ENCODE results near the gene RRAGD. TPM values are rescaled to one million over a fixed set of nuclear protein-coding genes. Genes with fewer than 3 reads are reported as not detected.

The RRAGD gene
- total and polyA plus RNA-seq, 2 of the 8 experiments (the other 6 are each of a cell fraction or from before 2014, with no cell fraction given), result 7.2 to 30.8 TPM

GRCh38 chr6:89371849-89372505 is 40.1 kb downstream of the RRAGD start:
- Histone ChIP-seq H3K79me1 (ENCODE audit: low read depth, low read length) (no peaks in the 10 kb centered on the region), H2BK12ac (ENCODE audit: low read depth, low read length) (no peak overlapping the region), H2AK5ac (ENCODE audit: low read depth, low read length) (no peak overlapping the region), H2BK15ac (ENCODE audit: low read length) (no peak overlapping the region), H3K27ac (ENCODE audit: low read depth, low read length) (no peak overlapping the region), H4K20me1 (replicated peaks in 1 of 2; ENCODE audit: control insufficient read depth in 1 of 2, insufficient read depth in 2 of 2, low read length in 2 of 2) (no peaks in the 10 kb centered on the region), H3K36me3 (ENCODE audit: control insufficient read depth in 2 of 4, insufficient read depth in 4 of 4, low read length in 3 of 4) (0 out of 8 replicates have a peak, but pooled peaks cover 0 to 1% (median 0%) of the 10 kb centered on the region in 4 experiments), H3K23me2 (ENCODE audit: low read depth, low read length) (no peaks in the 10 kb centered on the region; the same call in 1 of the 2 replicates), H3K14ac (ENCODE audit: insufficient read length) (no peak overlapping the region), H2BK120ac (replicated peaks; ENCODE audit: low read depth, low read length) (no peak overlapping the region), H2AFZ (ENCODE audit: low read length) (no peak overlapping the region), H4K5ac (ENCODE audit: insufficient read length, low read depth, low read length) (no peak overlapping the region), H3K4me3 (ENCODE audit: extremely low read depth in 1 of 4, insufficient read depth in 2 of 4, low read depth in 3 of 4, low read length in 4 of 4) (no peak overlapping the region), H3K23ac (ENCODE audit: insufficient read length) (no peak overlapping the region), H2BK20ac (ENCODE audit: low read length) (no peak overlapping the region), H3K79me2 (ENCODE audit: control insufficient read depth in 1 of 2, insufficient read depth in 2 of 2, low read length in 2 of 2) (no peaks in the 10 kb centered on the region), H2BK5ac (ENCODE audit: low read depth, low read length) (no peak overlapping the region), H4K91ac (replicated peaks; ENCODE audit: insufficient read length, low read length) (no peak overlapping the region), H3K4me2 (ENCODE audit: insufficient read depth in 1 of 2, low read depth in 2 of 2, low read length in 2 of 2) (no peak overlapping the region), H3K9ac (replicated peaks in 1 of 4; ENCODE audit: extremely low read depth in 1 of 4, low read depth in 3 of 4, low read length in 3 of 4) (no peak overlapping the region), H3K9me3 (ENCODE audit: insufficient read depth in 2 of 2, low read depth in 1 of 2, low read length in 1 of 2) (no peaks in the 10 kb centered on the region), H3K4ac (replicated peaks; ENCODE audit: insufficient read length, low read depth, low read length) (no peak overlapping the region), H3K27me3 (replicated peaks in 1 of 4; ENCODE audit: control insufficient read depth in 3 of 4, extremely low read depth in 1 of 4, insufficient read depth in 3 of 4, low read length in 3 of 4) (no peaks in the 10 kb centered on the region), H3K4me1 (replicated peaks in 1 of 4; ENCODE audit: control insufficient read depth in 3 of 4, insufficient read depth in 4 of 4, low read length in 3 of 4) (peaks cover 0 to 7% (median 4%) of the 10 kb centered on the region in 4 experiments; a peak in 4 of 7 replicates), H3K18ac (ENCODE audit: extremely low read depth, low read length) (no peak overlapping the region), H4K8ac (ENCODE audit: extremely low read depth, insufficient read depth, low read length) (no peak overlapping the region), H3K56ac (replicated peaks; ENCODE audit: insufficient read length, low read depth, low read length) (no peak overlapping the region)
- DNase-seq (ENCODE audit: low read depth in 1 of 2, low spot score in 2 of 2), result peak in 1 of 2 experiments; percentile 92
- WGBS, 2 experiments (ENCODE audit: extremely low coverage in 1 of 2, insufficient coverage in 1 of 2, insufficient read length in 1 of 2, insufficient replicate concordance in 2 of 2, low coverage in 1 of 2, low lambda C conversion rate in 2 of 2, missing lambda C conversion rate in 1 of 2), result 44% methylated on average over 8 of the region's 8 CpGs; no CpG with 5 or more reads in 1 of the 2 experiments
- POLR2A ChIA-PET (ENCODE audit: partially characterized antibody), result interaction anchor here (1.0 to 1.3 kb wide), 2 partner anchors 9 to 38 kb away, joined by 4 to 5 read pairs; no protein-coding TSS in a partner anchor
- FAIRE-seq, result peak; percentile 68
- CTCF ChIA-PET (ENCODE audit: partially characterized antibody), result interaction anchor here (0.6 to 3.0 kb wide), 78 partner anchors 9 to 538 kb away, joined by 3 to 29 read pairs (median 4); partner anchors contain the start of genes ANKRD6, CASP8AP2, GABRR2 and LYRM2
- TF ChIP-seq CREB1 (IDR thresholded peaks at IDR 0.05) (peak; percentile 51; the same call in 1 of the 2 replicates), CBX8 (IDR thresholded peaks at IDR 0.05; ENCODE audit: borderline replicate concordance, low read depth, low read length) (no peak), MAX (IDR thresholded peaks at IDR 0.05) (0 out of 2 replicates have a peak, but pooled peaks have one; percentile 37), USF2 (IDR thresholded peaks at IDR 0.05; ENCODE audit: low read length) (0 out of 2 replicates have a peak, but pooled peaks have one; percentile 15), CTCF (IDR thresholded peaks at IDR 0.05; ENCODE audit: control extremely low read depth in 1 of 3, insufficient read depth in 1 of 3, low read depth in 1 of 3, low read length in 3 of 3) (peak; percentile 95 to 99 (median 98)), RAD21 (IDR thresholded peaks at IDR 0.05 in 1 of 2, conservative IDR thresholded peaks at IDR 0.05 in 1 of 2; ENCODE audit: low read depth in 2 of 2, low read length in 2 of 2) (peak; percentile 84 to 91)
